AG04449 (cell line): Measurements from ENCODE around the gene CTAGE15.
"Not testable (repeated sequence)": the region's sequence is repeated elsewhere in the genome, so short reads cannot be mapped to it uniquely, and the experiment has no call there.

ENCODE experiments used
- CTCF ChIA-PET: fragments of 350-600 bp; formaldehyde crosslinking; extraction: SDS; loops from one replicate; lab custom pipeline; 2021; ENCODE audit warnings: antibody characterized with exemption; lab: Yijun Ruan, JAX
- POLR2A ChIA-PET: fragments of 400-600, 350-600 bp; formaldehyde crosslinking; extraction: SDS; loops from one replicate; lab custom pipeline; 2020; ENCODE audit warnings: antibody characterized with exemption, inconsistent platforms; lab: Yijun Ruan, JAX
- DNase-seq: peaks from one replicate; pipeline ENCODE4 v3.0.0-alpha.2; 2010; ENCODE audit warnings: low read depth, low spot score
- H3K4me3 ChIP-seq: 2 replicates; pipeline ENCODE4 v1.5.1; 2011; ENCODE audit warnings: low read depth, mild to moderate bottlenecking, control low read depth, low read length
- TF ChIP-seq, protein P1 (sequence below): IDR thresholded peaks from one replicate; pipeline ENCODE4 v1.5.1; 2011; ENCODE audit warnings: mild to moderate bottlenecking, moderate library complexity, low read length, control low read depth, inconsistent platforms; ENCODE audit not compliant: insufficient read depth; ENCODE audit errors: missing control alignments

Gene CTAGE15

GRCh38 chr7:143617204-143617603 is 45.6 kb downstream of the CTAGE15 start:
- DNase-seq, CTCF ChIA-PET, H3K4me3 ChIP-seq, POLR2A ChIA-PET: not testable (repeated sequence)

DNA sequence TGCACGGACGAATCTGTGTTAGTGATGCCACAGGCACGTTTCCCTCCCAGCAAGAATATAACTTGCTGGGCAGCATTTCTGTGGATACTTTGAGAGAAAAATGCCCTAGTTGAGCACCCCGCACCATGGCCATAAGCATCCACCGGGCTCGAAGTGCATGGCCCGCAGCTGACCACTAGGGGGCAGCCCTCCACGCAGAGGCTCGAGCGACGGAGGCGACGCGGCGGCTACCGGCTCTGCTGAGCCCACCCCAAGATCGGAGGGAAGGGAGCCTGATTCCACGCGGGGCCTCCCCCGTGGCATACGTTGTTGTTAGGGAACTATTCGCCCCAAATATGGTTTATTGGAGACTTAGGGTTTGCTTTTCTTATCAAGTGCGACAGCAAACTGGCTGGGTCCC is 48.5 kb downstream of the CTAGE15 start:
- TF ChIP-seq, protein P1, sequence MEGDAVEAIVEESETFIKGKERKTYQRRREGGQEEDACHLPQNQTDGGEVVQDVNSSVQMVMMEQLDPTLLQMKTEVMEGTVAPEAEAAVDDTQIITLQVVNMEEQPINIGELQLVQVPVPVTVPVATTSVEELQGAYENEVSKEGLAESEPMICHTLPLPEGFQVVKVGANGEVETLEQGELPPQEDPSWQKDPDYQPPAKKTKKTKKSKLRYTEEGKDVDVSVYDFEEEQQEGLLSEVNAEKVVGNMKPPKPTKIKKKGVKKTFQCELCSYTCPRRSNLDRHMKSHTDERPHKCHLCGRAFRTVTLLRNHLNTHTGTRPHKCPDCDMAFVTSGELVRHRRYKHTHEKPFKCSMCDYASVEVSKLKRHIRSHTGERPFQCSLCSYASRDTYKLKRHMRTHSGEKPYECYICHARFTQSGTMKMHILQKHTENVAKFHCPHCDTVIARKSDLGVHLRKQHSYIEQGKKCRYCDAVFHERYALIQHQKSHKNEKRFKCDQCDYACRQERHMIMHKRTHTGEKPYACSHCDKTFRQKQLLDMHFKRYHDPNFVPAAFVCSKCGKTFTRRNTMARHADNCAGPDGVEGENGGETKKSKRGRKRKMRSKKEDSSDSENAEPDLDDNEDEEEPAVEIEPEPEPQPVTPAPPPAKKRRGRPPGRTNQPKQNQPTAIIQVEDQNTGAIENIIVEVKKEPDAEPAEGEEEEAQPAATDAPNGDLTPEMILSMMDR = peak; percentile 31
- DNase-seq, POLR2A ChIA-PET, CTCF ChIA-PET, H3K4me3 ChIP-seq: not testable (repeated sequence)

DNA sequence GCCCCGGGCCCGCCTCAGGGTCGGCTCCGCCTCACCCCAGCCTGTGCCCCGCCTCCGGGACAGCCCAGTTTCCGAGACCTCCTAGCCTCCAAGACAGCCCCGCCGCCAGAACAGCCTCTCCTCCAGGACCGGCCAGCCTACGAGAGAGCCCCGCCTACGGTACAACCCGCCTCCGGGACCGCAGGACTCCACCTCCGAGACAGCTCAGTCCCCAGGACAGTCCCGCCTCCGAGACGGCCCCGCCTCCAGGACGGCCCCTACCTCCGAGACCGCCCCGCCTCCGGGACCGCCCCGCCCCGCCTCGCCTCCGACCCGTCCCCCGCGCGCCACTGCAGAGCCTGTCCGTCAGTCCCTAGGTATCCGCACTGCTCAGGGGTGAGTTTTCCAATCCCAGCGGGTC is 49.0 kb downstream of the CTAGE15 start, which contains the start of gene TCAF2:
TSS of gene TCAF2 (plus strand) at position 329 of the 400 bp plus-strand sequence.
- DNase-seq, POLR2A ChIA-PET, CTCF ChIA-PET: not testable (repeated sequence)
- H3K4me3 ChIP-seq = peak within 1 kb of the TSS; percentile 43

- H3K4me3 ChIP-seq, CTCF ChIA-PET, DNase-seq, POLR2A ChIA-PET: not testable (repeated sequence)
Observed at GRCh38 chr7:143621175-143621574, 49.6 kb downstream of the CTAGE15 start.

DNA sequence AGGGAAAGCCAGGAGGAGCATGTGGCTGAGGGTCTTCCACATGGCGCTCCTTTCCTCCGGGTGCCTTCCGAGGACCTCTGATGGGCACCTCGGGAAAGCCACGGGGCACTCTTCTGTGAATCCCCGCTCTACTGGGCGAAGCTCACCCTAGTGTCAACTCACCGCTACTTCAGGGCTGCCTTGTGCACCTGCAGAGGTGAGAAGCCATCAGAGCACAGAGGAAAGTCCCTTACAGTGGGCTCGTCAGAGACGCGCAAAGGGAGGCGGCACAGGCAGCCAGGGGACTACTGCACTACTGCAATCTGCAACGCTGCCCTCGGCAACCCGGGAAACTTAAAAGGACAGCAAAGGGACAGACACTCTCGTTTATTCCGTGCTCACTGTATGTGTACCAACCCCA is 50.5 kb downstream of the CTAGE15 start:
- H3K4me3 ChIP-seq, DNase-seq, CTCF ChIA-PET, POLR2A ChIA-PET: not testable (repeated sequence)
